Measurements from ENCODE around the gene IL9.
A peak's percentile ranks its signal among the peaks of the same experiment; 100 is the strongest.

The IL9 gene

DNA sequence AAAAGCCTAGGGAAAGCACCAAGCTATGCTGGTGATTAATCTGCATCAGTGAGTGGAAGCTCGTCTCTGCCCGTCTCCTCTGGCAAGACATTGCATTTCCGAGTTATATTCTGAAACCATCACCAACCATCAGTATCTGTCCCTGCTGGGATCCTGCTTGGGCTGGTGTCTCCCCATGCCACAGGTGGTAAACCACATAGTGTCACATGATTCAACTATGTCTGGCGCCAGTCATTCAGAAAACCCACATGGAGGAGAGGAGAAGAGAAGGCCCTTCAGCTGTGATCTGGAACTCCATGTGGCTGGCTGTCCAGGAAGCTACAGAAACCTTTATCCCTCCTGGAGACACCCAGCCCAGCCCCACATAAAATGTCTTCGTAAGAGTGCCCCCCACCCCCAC lies 4.8 kb downstream of the IL9 start:
- DNase-seq, result no peak

DNA sequence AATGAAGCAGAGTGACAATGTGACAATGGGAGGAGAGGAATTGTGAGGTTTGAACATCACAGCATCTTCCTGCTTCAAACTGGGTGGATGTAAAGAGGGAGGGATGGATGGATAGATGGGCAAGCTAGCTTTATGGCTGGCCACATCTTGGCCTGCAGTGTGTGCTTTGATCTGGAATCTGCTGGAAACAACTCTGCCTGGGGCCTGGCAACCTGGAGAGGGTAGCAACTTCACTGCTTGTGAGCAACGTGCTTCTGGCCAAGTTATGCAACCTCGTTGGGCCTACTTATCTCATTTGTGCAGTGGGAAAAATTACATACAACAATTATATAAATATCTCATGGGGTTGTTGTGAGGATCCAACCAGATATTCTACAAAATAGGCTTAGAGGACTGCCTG lies 5.3 kb downstream of the IL9 start:
- no peak for DNase-seq

DNA sequence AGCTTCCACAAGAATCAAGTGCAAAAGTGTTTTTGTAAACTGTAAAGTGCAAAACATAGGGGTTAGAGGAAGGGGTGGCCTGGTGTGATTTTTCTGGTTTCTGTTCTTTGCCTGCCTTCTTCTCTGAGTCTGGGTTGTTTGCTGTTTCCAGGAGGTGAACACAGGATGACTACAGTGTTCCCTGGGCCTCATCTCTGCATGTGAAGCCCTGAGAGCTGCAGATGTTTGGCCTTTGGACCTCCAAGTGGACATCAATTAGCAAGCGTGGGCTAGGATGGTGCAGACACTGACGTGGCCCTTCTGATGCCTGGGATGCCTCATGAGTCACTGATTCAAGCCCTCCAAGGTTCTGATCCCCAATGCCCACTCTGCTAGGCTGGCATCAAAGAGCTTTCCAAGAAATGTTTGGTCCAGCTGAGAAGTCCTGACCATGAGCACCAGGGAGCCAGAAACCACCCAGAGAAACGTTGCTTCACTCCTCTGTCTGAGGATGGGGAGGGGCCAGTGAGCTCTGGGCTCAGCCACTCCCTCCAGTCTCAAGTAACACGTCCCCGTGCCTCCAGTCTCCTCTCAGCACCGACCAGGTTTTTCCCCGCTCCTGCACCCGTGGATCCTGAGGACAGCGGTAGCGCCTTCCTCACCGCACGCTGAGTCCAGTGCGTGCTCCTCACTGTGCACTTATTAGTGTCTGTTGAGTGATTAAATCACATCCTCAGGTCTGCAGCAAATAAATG lies 7.6 kb downstream of the IL9 start:
- no peak for DNase-seq

DNA sequence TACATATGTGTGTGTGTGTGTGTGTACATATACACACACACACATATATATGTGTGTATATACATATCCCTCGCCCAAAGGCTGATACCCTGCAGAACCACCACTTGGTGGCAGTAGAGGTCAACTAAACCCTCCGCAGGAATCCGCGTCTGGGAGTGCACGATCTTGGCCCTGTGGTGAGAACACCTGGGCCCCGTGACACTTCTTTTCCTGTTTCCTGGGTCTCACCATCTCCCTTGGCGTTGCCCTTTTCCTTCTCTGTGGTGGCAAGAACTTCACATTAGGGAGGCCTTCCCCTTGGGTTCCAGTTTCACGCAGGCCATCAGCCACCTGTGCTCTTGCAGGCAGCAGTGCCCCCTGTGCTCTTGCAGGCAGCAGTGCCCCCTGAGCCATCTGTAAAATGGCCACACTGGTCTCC lies 8.2 kb downstream of the IL9 start:
- peak; percentile 16 for DNase-seq

DNA sequence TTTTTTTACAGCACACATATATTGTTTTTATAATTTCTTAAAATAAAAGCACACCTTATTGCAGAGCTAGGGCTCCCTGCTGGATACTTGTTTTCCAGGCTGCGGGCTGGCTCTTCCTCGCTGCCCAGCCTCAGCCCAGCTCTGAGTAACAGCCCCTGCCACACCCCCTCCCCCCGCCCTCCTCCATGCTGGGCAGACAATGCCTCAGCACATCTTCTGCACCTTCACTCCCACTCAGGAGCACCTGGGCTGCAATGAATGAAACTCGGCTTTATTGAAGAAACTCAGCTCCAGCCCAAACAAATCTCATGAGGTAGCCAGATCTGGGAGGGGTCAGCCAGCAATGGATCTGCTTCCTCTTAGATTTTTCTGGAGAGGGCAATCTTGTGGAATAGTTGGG lies 9.5 kb downstream of the IL9 start:
- DNase-seq, result no peak

- no peak for DNase-seq
Observed at GRCh38 chr5:135885031-135885430, 10.6 kb downstream of the IL9 start.

DNA sequence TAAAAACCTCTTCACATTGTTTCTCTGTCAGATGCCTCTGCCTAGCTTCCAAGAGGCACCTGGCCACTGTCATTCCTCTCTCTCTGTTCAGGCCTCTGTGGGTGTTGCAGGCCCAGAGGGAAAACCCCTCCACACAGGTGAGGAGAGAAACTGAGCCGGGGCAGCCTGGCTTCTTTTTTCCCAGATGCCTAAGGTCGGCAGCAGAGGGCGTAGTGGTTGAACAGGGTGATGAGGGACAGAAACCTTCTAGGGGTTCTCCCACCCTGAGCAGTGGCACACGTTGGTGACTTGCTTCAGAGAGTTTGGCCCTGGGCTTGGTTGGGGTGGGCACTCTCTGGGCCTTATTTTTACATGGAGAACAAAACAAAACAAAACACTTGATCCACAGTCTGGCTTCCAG lies 12.2 kb downstream of the IL9 start:
- DNase-seq, result no peak

GRCh38 chr5:135883026-135883425 lies 12.6 kb downstream of the IL9 start:
- DNase-seq, result no peak

- no peak for DNase-seq
Observed at GRCh38 chr5:135881819-135882218, 13.8 kb downstream of the IL9 start.

GRCh38 chr5:135881244-135881643 lies 14.4 kb downstream of the IL9 start:
- DNase-seq, result no peak

DNA sequence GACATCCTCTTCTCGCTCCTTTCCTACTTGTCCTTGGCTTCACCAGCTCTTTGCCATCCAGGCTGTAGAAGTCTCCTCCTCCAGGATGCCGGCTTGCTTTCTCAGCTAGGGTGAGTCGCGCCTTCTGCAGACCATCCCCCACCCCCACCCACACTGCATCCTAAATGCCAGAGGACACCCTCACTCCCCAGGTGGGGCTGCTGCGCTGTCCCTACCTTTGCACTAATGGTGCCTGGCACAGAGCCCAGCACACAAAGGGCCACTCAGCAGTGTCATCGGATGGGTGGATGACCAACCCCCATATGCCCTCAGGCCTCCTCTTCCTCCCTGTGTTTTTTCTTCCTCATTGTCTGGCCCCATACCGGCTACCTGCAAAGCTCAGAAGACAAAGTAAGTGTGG lies 14.8 kb downstream of the IL9 start:
- DNase-seq, result no peak

DNA sequence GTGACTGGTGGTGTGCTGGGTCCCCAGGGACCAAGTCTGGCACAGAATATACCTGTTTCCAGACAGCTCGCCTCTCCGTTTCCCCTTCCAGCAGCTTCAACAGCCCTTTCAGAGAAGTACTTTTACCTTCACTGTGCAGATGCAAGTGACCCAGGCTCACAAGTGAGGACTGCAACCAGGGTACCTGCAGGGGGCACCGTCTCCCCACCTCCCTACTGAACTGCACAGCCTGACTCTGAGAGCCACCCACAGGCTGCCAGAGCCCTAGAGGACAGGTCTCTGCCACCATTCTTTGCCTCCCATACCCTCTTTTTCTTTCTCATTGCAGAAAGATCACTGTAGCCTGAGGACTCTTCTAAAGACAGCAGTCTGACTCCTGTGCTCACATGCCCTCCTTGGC lies 15.4 kb downstream of the IL9 start:
- DNase-seq, result no peak

DNA sequence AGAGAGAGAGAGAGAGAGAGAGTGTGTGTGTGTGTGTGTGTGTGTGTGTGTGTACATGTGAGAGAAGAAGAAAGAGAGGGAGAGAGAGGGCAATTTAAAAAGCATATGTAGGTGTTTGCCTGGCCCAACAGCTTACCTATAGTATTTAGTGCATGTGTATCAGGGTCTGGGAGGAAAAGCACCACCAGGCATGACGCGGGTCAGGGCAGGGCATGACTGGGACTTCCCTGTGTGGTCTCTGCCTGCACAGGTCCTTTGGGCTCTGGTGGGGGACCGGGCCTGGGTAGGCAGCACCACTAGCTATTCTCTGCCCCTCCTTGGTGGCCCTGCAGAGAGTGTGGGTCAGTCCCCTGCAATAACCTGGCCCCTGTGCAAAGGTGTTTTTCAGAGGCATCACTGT lies 16.1 kb downstream of the IL9 start:
- no peak for DNase-seq

- DNase-seq, result no peak
Observed at GRCh38 chr5:135878156-135878620, 17.5 kb downstream of the IL9 start.

DNA sequence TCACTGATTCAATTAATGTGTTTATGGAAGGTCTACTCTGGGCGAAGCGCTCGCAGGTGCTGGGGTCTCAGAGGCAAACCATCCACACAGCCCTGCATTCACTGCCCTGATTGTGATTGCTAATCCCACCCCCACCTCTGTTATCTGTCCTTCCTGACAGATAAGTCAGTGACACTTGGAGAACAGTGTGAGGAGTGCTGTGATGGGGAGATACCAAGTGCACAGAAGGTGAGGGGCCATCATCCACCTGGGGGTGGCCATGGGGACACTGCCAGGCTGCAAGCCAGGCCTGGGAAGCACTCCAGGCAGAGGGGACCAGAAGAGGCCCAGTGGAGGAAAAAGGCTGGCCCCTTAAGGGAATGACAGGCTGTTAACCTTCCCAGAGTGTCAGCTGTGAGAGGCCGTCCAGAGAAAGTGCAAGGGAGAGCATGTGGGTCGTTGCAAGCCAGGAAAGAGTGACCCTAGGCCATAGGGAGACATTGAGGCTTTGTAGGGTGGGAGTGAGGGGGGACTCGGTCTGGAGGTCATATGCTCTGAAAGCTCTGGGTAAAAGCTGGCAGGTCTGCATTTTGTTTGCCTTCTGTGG lies 18.0 kb downstream of the IL9 start:
- DNase-seq, result no peak

DNA sequence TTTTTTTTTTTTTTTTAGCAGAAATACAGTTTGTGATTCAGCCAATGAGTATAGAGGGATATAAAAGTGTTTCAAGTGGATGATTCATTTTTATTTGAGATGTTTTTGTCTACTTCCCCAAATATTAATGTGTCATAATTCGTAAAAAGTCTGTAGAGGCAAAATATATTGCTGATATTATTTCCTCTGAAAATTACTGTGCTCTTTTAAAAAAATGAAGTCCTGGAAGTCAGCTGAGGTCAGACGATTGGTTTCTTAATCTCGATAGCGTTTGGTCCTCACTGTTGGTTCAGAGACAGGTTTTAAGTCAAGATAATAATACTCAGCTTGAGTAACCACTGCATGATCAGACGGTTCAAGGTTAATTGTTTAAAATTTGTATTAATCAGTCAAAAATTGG lies 19.5 kb downstream of the IL9 start:
- no peak for DNase-seq

- no peak for DNase-seq
Observed at GRCh38 chr5:135875567-135875966, 20.1 kb downstream of the IL9 start.

DNA sequence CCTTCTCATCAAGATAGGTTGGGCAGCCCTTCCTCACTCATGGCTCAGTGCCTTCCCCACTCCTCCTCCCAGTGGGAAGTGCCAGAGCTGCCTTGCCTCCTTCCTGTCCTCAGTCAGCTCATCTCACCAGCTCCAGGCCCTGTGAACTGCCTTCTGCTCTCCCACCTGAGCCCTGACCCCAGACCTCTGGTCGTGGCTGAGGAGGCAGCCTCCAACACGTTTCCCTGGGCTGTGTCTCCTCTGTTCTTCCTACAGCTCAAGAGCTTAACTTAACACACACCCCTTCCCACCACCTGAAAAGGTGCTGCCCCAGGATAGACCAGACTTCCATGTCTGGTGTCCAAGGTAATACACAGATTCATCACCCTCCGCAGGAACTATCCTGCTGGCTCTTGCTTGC lies 21.2 kb downstream of the IL9 start:
- no peak for DNase-seq

GRCh38 chr5:135873831-135874230 lies 21.8 kb downstream of the IL9 start:
- DNase-seq, result no peak

GRCh38 chr5:135871268-135871915 lies 24.2 kb downstream of the IL9 start:
- DNase-seq, result no peak

GRCh38 chr5:135869935-135870334 lies 25.7 kb downstream of the IL9 start:
- DNase-seq, result no peak

GRCh38 chr5:135869276-135869675 lies 26.4 kb downstream of the IL9 start:
- no peak for DNase-seq

DNA sequence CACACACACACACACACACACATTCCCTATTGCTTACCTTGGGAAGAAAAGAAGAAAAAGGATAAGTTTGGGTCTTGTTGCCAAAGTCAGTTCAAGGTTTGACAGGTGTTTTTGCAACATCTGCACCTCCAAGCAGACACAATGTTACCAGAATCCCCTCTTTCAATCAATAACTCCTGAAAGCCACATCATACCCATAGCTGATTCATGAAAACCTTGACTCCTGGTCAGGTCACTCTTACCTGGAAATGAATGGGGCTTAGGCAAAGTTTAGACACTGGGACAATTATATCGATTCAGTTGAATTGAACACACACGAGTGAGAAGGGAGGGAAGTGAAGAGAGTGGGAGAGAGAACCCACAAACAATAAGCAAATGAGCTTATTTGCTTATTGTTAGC lies 27.0 kb downstream of the IL9 start:
- no peak for DNase-seq

GRCh38 chr5:135867599-135867998 lies 28.0 kb downstream of the IL9 start:
- no peak for DNase-seq

DNA sequence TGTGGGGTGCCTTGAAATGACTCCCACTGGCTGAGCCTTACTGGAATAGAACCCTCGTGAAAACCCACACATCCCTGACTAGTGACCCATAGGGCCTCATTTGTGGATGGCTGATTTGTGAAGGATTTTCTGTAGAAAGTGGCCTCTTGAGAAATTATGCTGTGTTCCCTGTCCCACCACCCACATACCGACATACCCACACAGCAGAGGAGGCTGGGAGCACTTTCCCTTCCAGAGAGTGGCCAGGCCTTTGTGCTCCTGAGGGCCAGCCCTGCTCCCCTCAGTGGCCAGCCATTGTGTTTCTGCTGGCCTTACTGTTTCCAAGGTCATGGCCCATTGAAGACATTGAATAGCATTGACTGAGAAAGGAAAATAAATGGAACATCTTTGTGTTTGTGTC lies 29.6 kb downstream of the IL9 start:
- DNase-seq, result no peak

All from amniotic stem cell (primary cell).